T-helper 2 cell treated with Interferon-gamma antibody and Interleukin-4, amounts not matched to agents 5 μg/mL and 100 μg/mL, for 36 hours (primary cell): ENCODE measurements around the gene TSHZ3.

Experiments
- DNase-seq: peaks from one replicate; pipeline ENCODE4 v3.0.0; 2021; ENCODE audit warnings: low spot score
- H3K27ac Mint-ChIP-seq: one replicate; pipeline ENCODE4 v1.8.0; 2021; ENCODE audit warnings: mild to moderate bottlenecking, mixed read lengths
- H3K27me3 Mint-ChIP-seq: one replicate; pipeline ENCODE4 v1.8.0; 2021; ENCODE audit warnings: low read depth, mixed read lengths
- H3K36me3 Mint-ChIP-seq: one replicate; pipeline ENCODE4 v1.8.0; 2021; ENCODE audit warnings: low read depth, mixed read lengths
- H3K4me1 Mint-ChIP-seq: one replicate; pipeline ENCODE4 v1.8.0; 2021; ENCODE audit warnings: low read depth, mixed read lengths
- H3K4me3 Mint-ChIP-seq: one replicate; pipeline ENCODE4 v1.8.0; 2022; ENCODE audit warnings: mild to moderate bottlenecking, moderate library complexity, mixed read lengths
- H3K9me3 Mint-ChIP-seq: one replicate; pipeline ENCODE4 v1.8.0; 2021; ENCODE audit warnings: mixed read lengths

Gene TSHZ3, protein sequence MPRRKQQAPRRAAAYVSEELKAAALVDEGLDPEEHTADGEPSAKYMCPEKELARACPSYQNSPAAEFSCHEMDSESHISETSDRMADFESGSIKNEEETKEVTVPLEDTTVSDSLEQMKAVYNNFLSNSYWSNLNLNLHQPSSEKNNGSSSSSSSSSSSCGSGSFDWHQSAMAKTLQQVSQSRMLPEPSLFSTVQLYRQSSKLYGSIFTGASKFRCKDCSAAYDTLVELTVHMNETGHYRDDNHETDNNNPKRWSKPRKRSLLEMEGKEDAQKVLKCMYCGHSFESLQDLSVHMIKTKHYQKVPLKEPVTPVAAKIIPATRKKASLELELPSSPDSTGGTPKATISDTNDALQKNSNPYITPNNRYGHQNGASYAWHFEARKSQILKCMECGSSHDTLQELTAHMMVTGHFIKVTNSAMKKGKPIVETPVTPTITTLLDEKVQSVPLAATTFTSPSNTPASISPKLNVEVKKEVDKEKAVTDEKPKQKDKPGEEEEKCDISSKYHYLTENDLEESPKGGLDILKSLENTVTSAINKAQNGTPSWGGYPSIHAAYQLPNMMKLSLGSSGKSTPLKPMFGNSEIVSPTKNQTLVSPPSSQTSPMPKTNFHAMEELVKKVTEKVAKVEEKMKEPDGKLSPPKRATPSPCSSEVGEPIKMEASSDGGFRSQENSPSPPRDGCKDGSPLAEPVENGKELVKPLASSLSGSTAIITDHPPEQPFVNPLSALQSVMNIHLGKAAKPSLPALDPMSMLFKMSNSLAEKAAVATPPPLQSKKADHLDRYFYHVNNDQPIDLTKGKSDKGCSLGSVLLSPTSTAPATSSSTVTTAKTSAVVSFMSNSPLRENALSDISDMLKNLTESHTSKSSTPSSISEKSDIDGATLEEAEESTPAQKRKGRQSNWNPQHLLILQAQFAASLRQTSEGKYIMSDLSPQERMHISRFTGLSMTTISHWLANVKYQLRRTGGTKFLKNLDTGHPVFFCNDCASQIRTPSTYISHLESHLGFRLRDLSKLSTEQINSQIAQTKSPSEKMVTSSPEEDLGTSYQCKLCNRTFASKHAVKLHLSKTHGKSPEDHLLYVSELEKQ

DNA sequence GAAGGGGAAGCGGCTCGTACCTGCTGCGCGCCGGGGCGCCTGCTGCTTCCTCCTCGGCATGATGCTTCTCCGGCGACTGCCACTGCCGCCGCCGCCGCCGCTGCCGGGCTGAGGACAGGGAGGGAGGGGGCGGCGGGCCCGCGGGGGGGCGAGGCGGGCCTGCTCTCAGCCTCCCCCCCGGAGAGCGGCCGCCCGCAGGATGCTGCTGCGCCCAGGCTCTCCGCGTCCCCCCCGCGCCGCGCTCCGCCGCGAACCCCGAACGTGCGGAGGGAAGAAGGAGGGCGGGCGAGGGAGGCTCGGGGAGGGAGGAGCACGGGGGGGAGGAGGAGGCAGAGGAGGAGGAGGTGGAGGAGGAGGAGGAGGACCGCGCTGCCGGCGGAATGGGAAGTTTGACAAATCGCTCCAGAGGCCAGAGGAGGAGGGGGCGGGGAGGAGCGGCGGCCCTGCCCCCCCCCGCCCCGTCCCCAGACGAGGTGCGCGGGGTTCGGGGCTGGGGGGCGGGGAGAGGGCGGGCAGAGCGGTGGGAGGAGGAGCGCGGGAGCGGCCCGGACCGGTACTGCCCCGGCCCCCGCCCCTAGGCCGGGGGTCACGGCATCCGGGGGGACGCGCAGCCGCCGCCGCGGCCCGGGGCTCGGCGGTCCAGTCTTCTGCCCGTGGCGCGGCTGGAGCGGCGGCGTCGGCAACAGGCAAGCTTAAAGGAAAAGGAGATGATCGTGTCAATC is at the start of gene TSHZ3:
Gene TSHZ3 (minus strand): TSS at position 277 of the 722 bp plus-strand sequence. CDS start 217 bp downstream, at position 60.
- peak; percentile 33 for DNase-seq
- no peak within 1 kb of the TSS for H3K27ac Mint-ChIP-seq

DNA sequence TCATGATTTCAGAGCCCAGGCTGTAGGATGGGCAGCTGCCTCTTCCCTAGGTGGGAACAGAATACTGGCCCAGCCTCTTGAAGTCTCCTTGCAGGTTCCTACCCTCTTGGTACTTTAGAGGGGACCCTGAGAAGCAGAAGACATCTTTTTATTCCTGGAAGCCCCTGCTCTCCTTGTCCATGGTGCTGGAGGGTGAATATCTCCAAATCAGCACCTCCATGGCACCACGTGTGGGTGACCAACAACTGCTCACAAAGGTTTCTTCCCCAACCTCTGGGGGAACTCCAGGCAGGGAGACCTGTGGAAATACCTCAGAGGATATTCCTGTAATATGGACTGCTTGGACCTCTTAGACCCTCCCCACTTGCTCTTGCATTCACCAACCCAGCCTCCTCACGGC is 48.1 kb upstream of the TSHZ3 start:
- Mint-ChIP-seq H3K4me1 (no peaks in the 10 kb centered on the region), H3K27me3 (no peaks in the 10 kb centered on the region), H3K9me3 (no peaks in the 10 kb centered on the region), H3K4me3 (no peak overlapping the region), H3K36me3 (no peaks in the 10 kb centered on the region), H3K27ac (no peak overlapping the region)
- DNase-seq: no peak

More for the DNA sequence above, at the start of gene TSHZ3:
- Mint-ChIP-seq H3K27me3 (peaks cover 70% of the 10 kb centered on the region), H3K36me3 (peaks cover 1% of the 10 kb centered on the region), H3K4me3 (peak within 1 kb of the TSS; percentile 81), H3K4me1 (peaks cover 14% of the 10 kb centered on the region), H3K9me3 (no peaks in the 10 kb centered on the region)

DNA sequence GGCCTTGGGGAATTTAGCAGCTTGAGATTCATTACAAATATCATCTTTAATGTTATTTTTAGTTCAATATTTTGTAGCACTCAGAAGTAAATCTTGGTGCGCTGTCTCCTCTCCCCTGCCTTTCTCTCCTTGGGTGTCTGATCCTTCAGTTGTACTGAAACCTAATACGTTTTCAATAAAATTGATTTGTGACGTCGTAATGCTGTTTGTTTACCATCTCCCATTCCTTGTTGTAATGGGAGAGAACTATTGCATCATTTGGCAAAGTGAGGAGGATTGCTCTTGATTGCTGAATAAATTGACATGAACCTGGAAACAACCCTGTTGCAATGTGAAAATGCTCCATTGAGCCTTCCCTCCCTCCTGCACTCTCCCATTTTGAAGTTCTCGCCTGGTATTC is 43.2 kb upstream of the TSHZ3 start:
- no peak overlapping the region for H3K27ac Mint-ChIP-seq
- DNase-seq: no peak

DNA sequence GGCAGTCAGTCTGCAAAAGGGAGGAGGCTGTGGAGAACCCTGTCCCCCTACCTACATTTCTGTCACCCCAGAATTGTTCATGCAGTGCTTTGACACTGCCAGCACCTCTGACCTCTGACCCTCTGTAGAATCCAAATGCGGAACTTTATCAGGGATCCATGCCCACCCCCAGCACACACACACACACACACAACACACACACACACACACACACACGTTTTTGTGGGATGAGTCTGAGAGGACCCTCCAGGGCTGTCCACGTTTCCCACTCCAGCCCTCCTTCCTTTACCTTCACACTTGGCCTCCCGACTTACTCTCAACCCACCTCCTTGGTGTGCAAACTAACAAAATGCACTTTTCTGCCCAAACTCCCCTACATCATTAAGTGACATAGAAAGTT is 42.3 kb upstream of the TSHZ3 start:
- H3K4me3 Mint-ChIP-seq: no peak overlapping the region
- H3K4me1 Mint-ChIP-seq: no peaks in the 10 kb centered on the region
- no peaks in the 10 kb centered on the region for H3K27me3 Mint-ChIP-seq
- no peak for DNase-seq
- no peaks in the 10 kb centered on the region for H3K9me3 Mint-ChIP-seq
- H3K27ac Mint-ChIP-seq: no peak overlapping the region
- no peaks in the 10 kb centered on the region for H3K36me3 Mint-ChIP-seq

More for the DNA sequence above, 43.2 kb upstream of the TSHZ3 start:
- no peaks in the 10 kb centered on the region for H3K9me3 Mint-ChIP-seq
- H3K4me1 Mint-ChIP-seq: no peaks in the 10 kb centered on the region
- H3K36me3 Mint-ChIP-seq: no peaks in the 10 kb centered on the region
- H3K27me3 Mint-ChIP-seq: no peaks in the 10 kb centered on the region
- no peak overlapping the region for H3K4me3 Mint-ChIP-seq

DNA sequence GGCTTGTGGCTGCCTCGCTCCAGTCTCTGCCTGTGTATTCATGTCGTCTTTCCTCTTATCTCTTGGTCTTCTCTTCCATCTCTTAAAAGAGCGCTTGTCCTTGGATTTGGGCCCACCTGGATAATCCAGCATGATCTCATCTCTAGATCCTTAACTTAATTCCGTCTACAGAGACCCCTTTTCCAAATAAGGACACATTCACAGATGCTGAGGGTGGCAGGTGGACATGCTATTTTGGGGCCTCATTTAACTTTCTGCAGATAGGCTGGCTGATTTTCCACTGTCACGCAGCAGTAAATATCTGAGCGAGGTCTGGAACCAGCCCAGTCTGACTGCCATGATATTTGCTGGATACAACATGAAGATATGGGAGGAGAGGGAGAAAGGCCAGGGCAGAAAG is 41.5 kb upstream of the TSHZ3 start:
- H3K4me1 Mint-ChIP-seq: no peaks in the 10 kb centered on the region
- no peaks in the 10 kb centered on the region for H3K36me3 Mint-ChIP-seq
- DNase-seq: no peak
- H3K9me3 Mint-ChIP-seq: no peaks in the 10 kb centered on the region
- H3K27ac Mint-ChIP-seq: no peak overlapping the region
- H3K4me3 Mint-ChIP-seq: no peak overlapping the region
- H3K27me3 Mint-ChIP-seq: no peaks in the 10 kb centered on the region

DNA sequence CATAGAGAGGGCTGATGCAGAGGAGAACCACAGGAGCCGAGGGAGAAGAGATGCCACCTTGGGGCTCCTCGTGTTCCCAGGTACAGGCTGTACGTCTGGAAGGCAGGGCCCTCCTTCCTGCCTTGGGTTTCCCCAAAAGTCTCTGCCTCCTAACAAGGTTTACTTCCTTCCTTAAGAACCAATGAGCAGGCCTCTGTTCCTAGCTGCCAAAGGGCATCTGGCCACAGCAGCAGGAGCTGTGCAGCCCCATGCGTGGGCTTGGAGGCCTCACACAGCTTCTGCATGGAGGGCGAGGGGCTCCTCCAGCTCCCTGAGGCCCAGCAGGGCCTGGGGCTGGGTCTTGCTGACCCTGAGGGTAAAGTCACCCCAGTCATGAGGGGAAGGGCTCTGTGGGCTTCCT is 40.6 kb upstream of the TSHZ3 start:
- no peaks in the 10 kb centered on the region for H3K36me3 Mint-ChIP-seq
- H3K9me3 Mint-ChIP-seq: no peaks in the 10 kb centered on the region
- no peak overlapping the region for H3K27ac Mint-ChIP-seq
- H3K27me3 Mint-ChIP-seq: no peaks in the 10 kb centered on the region
- H3K4me3 Mint-ChIP-seq: no peak overlapping the region
- no peaks in the 10 kb centered on the region for H3K4me1 Mint-ChIP-seq
- DNase-seq: no peak

DNA sequence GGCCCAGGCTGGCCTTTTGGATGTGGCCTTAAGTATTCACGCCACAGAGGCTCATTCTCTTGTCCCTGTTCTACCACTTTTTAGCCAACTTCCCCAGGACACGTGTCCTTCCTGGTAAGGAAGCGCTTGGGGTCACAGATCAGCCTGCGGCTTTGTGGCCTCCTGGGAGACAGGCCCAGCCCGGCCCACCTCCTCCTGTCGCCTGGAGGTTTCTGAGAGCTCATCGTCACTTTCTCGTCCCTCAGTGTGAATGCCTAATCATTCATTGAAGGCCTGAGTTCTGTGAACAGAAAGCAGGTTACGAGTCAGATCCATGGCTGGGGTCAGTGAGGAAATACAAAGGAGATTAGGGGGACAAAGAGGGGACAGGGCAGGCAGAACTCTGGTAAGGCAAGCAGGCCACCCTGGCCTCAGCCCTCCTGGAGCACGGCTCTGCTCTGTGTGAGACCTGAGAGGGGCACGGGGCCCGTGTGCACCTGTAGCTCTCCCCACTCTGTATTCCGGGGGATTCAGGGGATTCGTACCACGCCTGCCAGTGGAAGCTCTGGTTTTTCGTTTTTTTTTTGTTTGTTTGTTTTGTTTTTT is 38.6 kb upstream of the TSHZ3 start:
- Mint-ChIP-seq H3K36me3 (no peaks in the 10 kb centered on the region), H3K4me1 (no peaks in the 10 kb centered on the region), H3K27ac (no peak overlapping the region), H3K9me3 (no peaks in the 10 kb centered on the region), H3K4me3 (no peak overlapping the region), H3K27me3 (no peaks in the 10 kb centered on the region)
- DNase-seq: no peak

DNA sequence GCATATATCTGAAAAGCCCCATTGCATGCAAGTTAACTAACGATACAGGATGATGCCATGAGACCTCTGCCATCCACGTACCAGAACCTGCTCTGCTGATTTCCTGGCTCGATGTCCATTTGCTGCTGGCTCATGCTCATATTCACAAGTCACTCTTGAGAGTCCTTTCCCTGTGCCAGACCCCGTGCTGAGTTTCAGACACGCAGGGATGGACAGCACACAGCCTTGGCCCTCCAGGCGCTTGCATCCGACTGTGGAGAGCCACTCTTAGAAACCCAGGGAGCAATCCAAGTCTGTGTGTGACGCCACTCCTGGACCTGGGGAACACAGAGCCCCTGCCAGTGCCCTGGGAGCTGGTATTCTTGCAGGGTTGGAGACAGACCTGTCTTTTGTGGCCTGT is 37.6 kb upstream of the TSHZ3 start:
- no peak for DNase-seq
- no peak overlapping the region for H3K4me3 Mint-ChIP-seq
- H3K27me3 Mint-ChIP-seq: no peaks in the 10 kb centered on the region
- no peaks in the 10 kb centered on the region for H3K4me1 Mint-ChIP-seq
- no peaks in the 10 kb centered on the region for H3K36me3 Mint-ChIP-seq
- H3K9me3 Mint-ChIP-seq: no peaks in the 10 kb centered on the region
- no peak overlapping the region for H3K27ac Mint-ChIP-seq

DNA sequence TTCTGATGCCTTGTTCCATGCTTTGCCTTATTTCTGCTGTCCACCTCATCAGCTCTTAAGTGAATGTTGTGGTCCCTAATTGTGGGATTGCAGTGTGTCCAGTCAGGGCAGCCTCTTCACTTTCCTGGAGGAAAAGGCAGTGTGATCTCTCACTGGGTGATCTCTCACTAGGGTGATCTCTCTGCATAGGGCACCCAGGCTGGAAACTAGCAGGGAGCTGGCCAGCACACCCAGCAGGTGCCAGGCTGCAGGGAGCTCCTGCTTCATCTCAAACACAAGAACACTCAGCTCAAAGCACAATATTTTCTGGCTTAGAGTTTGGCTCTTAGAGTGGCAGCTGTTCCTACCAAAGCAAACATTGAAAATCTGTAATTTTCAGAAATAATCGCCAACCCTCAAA is 36.5 kb upstream of the TSHZ3 start:
- no peak overlapping the region for H3K4me3 Mint-ChIP-seq
- H3K4me1 Mint-ChIP-seq: no peaks in the 10 kb centered on the region
- H3K27me3 Mint-ChIP-seq: no peaks in the 10 kb centered on the region
- H3K36me3 Mint-ChIP-seq: no peaks in the 10 kb centered on the region
- H3K27ac Mint-ChIP-seq: no peak overlapping the region
- H3K9me3 Mint-ChIP-seq: no peaks in the 10 kb centered on the region
- no peak for DNase-seq

DNA sequence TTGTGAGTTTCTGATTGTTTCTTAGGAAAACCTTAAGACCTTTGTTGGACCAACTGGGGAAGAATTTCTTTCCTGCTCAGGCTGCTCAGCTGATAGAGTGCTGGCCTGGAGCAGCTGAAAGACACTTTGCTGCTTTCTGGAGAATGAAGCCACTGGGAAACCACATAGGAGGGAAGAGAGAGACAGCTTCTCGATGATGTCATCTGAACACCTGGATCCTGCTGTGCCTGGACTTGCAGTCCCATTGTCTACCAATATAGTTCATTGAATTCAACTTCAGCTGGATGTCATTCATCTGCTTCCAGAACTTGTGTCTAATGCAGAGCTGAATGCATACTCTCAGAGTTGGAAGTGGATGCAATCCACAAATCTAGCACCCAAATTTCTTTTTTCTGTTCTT is 34.3 kb upstream of the TSHZ3 start:
- H3K27ac Mint-ChIP-seq: no peak overlapping the region
- H3K4me1 Mint-ChIP-seq: no peaks in the 10 kb centered on the region
- H3K27me3 Mint-ChIP-seq: no peaks in the 10 kb centered on the region
- H3K36me3 Mint-ChIP-seq: no peaks in the 10 kb centered on the region
- H3K4me3 Mint-ChIP-seq: no peak overlapping the region
- DNase-seq: no peak
- no peaks in the 10 kb centered on the region for H3K9me3 Mint-ChIP-seq

DNA sequence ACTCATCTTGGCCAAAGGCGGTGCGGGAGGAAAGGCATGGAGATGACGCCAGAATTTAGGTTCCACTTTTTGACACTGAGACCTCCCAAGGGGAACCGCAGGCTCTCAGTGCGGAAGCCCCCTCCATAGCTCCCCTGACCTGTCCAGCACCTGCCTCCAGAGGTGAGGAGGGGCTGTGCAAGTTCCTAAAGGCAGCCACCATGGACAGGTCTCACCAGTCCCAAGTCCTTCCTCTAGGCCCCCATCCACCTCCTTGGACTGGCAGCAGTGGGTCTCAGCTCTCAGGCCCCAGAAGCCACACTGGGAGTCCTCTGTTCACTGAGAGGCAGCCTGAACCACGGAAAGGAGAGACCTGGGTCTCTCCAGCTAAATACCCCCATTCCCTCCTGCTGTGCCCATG is 31.6 kb upstream of the TSHZ3 start:
- DNase-seq: no peak
- Mint-ChIP-seq H3K27me3 (no peaks in the 10 kb centered on the region), H3K27ac (no peak overlapping the region), H3K4me1 (no peaks in the 10 kb centered on the region), H3K36me3 (no peaks in the 10 kb centered on the region), H3K9me3 (no peaks in the 10 kb centered on the region), H3K4me3 (no peak overlapping the region)

DNA sequence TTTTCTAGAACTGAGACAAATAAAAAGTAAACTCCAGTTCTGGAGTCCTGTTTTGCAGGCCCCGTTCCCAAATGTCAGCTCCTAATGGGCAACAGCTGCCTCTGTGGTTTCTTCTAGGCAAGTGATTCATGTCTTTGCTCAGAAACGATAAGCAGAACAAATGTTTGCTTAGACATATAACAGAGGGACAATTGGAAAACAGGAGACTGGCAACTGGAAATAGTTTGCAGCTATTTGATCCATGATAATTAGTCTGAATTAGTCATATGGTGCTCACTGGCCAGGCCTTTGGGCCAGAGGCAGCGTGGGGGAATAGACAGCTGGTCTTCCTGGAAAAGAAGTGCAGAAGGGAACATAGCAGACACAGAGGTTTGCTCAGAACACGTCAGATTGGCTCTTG is 29.2 kb upstream of the TSHZ3 start:
- Mint-ChIP-seq H3K9me3 (no peaks in the 10 kb centered on the region), H3K27me3 (peaks cover 3% of the 10 kb centered on the region), H3K4me1 (no peaks in the 10 kb centered on the region), H3K4me3 (no peak overlapping the region), H3K27ac (no peak overlapping the region), H3K36me3 (no peaks in the 10 kb centered on the region)
- DNase-seq: no peak

DNA sequence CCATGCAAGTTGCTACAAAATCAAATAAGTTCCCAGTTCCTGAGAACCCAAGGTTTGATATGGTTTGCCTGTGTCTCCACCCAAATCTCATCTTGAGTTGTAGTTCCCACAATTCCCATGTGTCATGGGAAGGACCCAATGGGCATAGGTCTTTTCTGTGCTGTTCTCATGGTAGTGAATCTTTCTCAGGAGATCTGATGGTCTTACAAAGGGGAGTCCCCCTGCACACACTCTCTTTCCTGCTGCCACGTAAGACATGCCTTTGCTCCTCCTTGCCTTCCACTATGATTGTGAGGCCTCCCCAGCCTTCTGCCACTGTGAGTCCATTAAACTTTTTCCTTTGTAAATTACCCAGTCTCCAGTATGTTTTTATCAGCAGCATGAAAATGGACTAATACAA is 28.5 kb upstream of the TSHZ3 start:
- H3K36me3 Mint-ChIP-seq: no peaks in the 10 kb centered on the region
- DNase-seq: no peak
- no peak overlapping the region for H3K27ac Mint-ChIP-seq
- no peaks in the 10 kb centered on the region for H3K9me3 Mint-ChIP-seq
- no peak overlapping the region for H3K4me3 Mint-ChIP-seq
- no peaks in the 10 kb centered on the region for H3K4me1 Mint-ChIP-seq
- peaks cover 3% of the 10 kb centered on the region for H3K27me3 Mint-ChIP-seq
